IMR-90 (cell line): ENCODE results near the gene FAR2. TPM values are rescaled to one million over a fixed set of nuclear protein-coding genes. Genes with fewer than 3 reads are reported as not detected.

Experiments
- ATAC-seq: fragments of 200-7000 bp; cut with Tn5 transposase; 2 replicates; pipeline ENCODE4 v1.9.1; 2020; ENCODE audit warnings: low read depth, mild to moderate bottlenecking, moderate library complexity
- BruUV-seq: library from RNA; stranded (reverse); fragments of 400-500 nt; replicated peaks from 2 replicates; lab custom pipeline; 2021; lab: Mats Ljungman, UMichigan
- CTCF ChIA-PET: fragments of 300-600 bp; formaldehyde crosslinking; extraction: SDS; loops from one replicate; lab custom pipeline; 2021; ENCODE audit warnings: antibody characterized with exemption; lab: Yijun Ruan, JAX
- POLR2A ChIA-PET: fragments of 300-600 bp; sonication (Branson Sonifier 250); formaldehyde crosslinking; loops from one replicate; lab custom pipeline; 2022; ENCODE audit warnings: antibody characterized with exemption; ENCODE audit not compliant: unreplicated experiment; lab: Charles Lee
- DNase-seq: peaks from one replicate; pipeline ENCODE4 v3.0.0; 2013
- H2AFZ ChIP-seq: replicated peaks from 2 replicates; pipeline ENCODE3; 2013; ENCODE audit warnings: low read length, mild to moderate bottlenecking; ENCODE audit not compliant: poor library complexity
- H2AK5ac ChIP-seq: 2 replicates; pipeline ENCODE4 v1.6.1; 2013; ENCODE audit warnings: low read depth, low read length, inconsistent platforms
- H2AK9ac ChIP-seq: replicated peaks from 2 replicates; pipeline ENCODE3; 2013; ENCODE audit warnings: mild to moderate bottlenecking, low read depth, low read length, moderate library complexity; ENCODE audit not compliant: poor library complexity
- H2BK120ac ChIP-seq: 2 replicates; pipeline ENCODE4 v1.6.1; 2013; ENCODE audit warnings: low read depth, low read length, inconsistent platforms
- H2BK15ac ChIP-seq: 3 replicates; pipeline ENCODE4 v1.6.1; 2013; ENCODE audit warnings: low read depth, low read length, inconsistent platforms
- H2BK20ac ChIP-seq: 2 replicates; pipeline ENCODE4 v1.6.1; 2013; ENCODE audit warnings: low read depth, mild to moderate bottlenecking, inconsistent platforms, low read length, moderate library complexity
- H2BK5ac ChIP-seq: 2 replicates; pipeline ENCODE4 v1.6.1; 2013; ENCODE audit warnings: mild to moderate bottlenecking, low read depth, low read length, inconsistent platforms; ENCODE audit not compliant: poor library complexity, severe bottlenecking
- H3K14ac ChIP-seq: replicated peaks from 2 replicates; pipeline ENCODE4 v1.6.1; 2013; ENCODE audit warnings: low read depth, low read length, inconsistent platforms
- H3K18ac ChIP-seq: 2 replicates; pipeline ENCODE4 v1.6.1; 2013; ENCODE audit warnings: low read depth, low read length, control low read depth
- H3K23ac ChIP-seq: 2 replicates; pipeline ENCODE4 v1.6.1; 2013; ENCODE audit warnings: low read depth, low read length, inconsistent platforms
- H3K27ac ChIP-seq: 2 replicates; pipeline ENCODE4 v1.5.1; 2013; ENCODE audit warnings: mild to moderate bottlenecking, control low read depth, low read length; ENCODE audit not compliant: insufficient read depth
- H3K27me3 ChIP-seq: 2 replicates; pipeline ENCODE4 v1.6.1; 2013; ENCODE audit warnings: low read length; ENCODE audit not compliant: control insufficient read depth, insufficient read depth
- H3K36me3 ChIP-seq: 2 replicates; pipeline ENCODE4 v1.6.1; 2013; ENCODE audit warnings: low read length, mixed read lengths; ENCODE audit not compliant: control insufficient read depth, insufficient read depth
- H3K4ac ChIP-seq: 2 replicates; pipeline ENCODE4 v1.6.1; 2013; ENCODE audit warnings: low read depth, low read length, inconsistent platforms
- H3K4me1 ChIP-seq: 2 replicates; pipeline ENCODE4 v1.6.1; 2013; ENCODE audit warnings: low read length, mixed read lengths; ENCODE audit not compliant: control insufficient read depth, insufficient read depth
- H3K4me2 ChIP-seq: 2 replicates; pipeline ENCODE4 v1.6.1; 2013; ENCODE audit warnings: low read depth, mild to moderate bottlenecking, control low read depth, low read length, moderate library complexity
- H3K4me3 ChIP-seq: 2 replicates; pipeline ENCODE4 v1.5.1; 2013; ENCODE audit warnings: low read depth, mild to moderate bottlenecking, control low read depth, low read length, moderate library complexity; ENCODE audit not compliant: insufficient read depth
- H3K56ac ChIP-seq: 2 replicates; pipeline ENCODE4 v1.6.1; 2013; ENCODE audit warnings: low read length, inconsistent platforms; ENCODE audit not compliant: insufficient read depth; ENCODE audit errors: extremely low read depth
- H3K79me1 ChIP-seq, 2 experiments: 2 replicates each; pipeline ENCODE4 v1.6.1; 2013; ENCODE audit warnings: low read length in 2 of 2, inconsistent platforms in 1 of 2, low read depth in 1 of 2
- H3K9ac ChIP-seq: 2 replicates; pipeline ENCODE4 v1.6.1; 2013; ENCODE audit warnings: low read depth, low read length, control low read depth
- H3K9me1 ChIP-seq: 2 replicates; pipeline ENCODE4 v1.6.1; 2013; ENCODE audit warnings: low read length, inconsistent platforms; ENCODE audit not compliant: insufficient read depth
- H3K9me3 ChIP-seq: 2 replicates; pipeline ENCODE4 v1.6.1; 2013; ENCODE audit warnings: low read length; ENCODE audit not compliant: control insufficient read depth, insufficient read depth
- H4K20me1 ChIP-seq: 2 replicates; pipeline ENCODE4 v1.6.1; 2013; ENCODE audit warnings: low read length, inconsistent platforms; ENCODE audit not compliant: insufficient read depth
- H4K5ac ChIP-seq: 2 replicates; pipeline ENCODE4 v1.6.1; 2013; ENCODE audit warnings: mild to moderate bottlenecking, low read depth, low read length, control low read depth
- H4K8ac ChIP-seq, 2 experiments: 2 replicates each; pipeline ENCODE4 v1.6.1; 2013; ENCODE audit warnings: low read depth in 2 of 2, low read length in 2 of 2, control low read depth in 1 of 2, inconsistent platforms in 1 of 2
- H4K91ac ChIP-seq: 2 replicates; pipeline ENCODE4 v1.6.1; 2013; ENCODE audit warnings: low read depth, low read length, inconsistent platforms; ENCODE audit not compliant: insufficient read depth
- BHLHE40 ChIP-seq: fragments of 150-350 bp; IDR thresholded peaks from 2 replicates; pipeline ENCODE4 v1.6.1; 2016; ENCODE audit warnings: mild to moderate bottlenecking, low read depth, low read length
- CEBPB ChIP-seq: IDR thresholded peaks from 2 replicates; pipeline ENCODE4 v1.6.1; 2012; ENCODE audit warnings: low read depth, low read length, improper control_type of control experiment
- CHD1 ChIP-seq: IDR thresholded peaks from 2 replicates; pipeline ENCODE4 v1.6.1; 2012; ENCODE audit warnings: low read depth, low read length, improper control_type of control experiment
- FOS ChIP-seq: fragments of 150-350 bp; IDR thresholded peaks from 2 replicates; pipeline ENCODE4 v1.6.1; 2016; ENCODE audit warnings: low read depth, low read length
- MAFK ChIP-seq: IDR thresholded peaks from 2 replicates; pipeline ENCODE4 v1.6.1; 2012; ENCODE audit warnings: low read depth, low read length, improper control_type of control experiment
- MAZ ChIP-seq: IDR thresholded peaks from 2 replicates; pipeline ENCODE4 v1.6.1; 2012; ENCODE audit warnings: low read depth, mild to moderate bottlenecking, low read length, improper control_type of control experiment, moderate library complexity, borderline replicate concordance
- MXI1 ChIP-seq: IDR thresholded peaks from 2 replicates; pipeline ENCODE4 v1.6.1; 2012; ENCODE audit warnings: low read depth, mild to moderate bottlenecking, low read length, moderate library complexity, borderline replicate concordance
- NFE2L2 ChIP-seq: fragments of 150-350 bp; IDR thresholded peaks from 2 replicates; pipeline ENCODE4 v1.6.1; 2016; ENCODE audit warnings: low read depth, mild to moderate bottlenecking, low read length
- POLR2A ChIP-seq: IDR thresholded peaks from 2 replicates; pipeline ENCODE4 v1.6.1; 2012; ENCODE audit warnings: mild to moderate bottlenecking, low read depth, low read length
- RAD21 ChIP-seq: IDR thresholded peaks from 2 replicates; pipeline ENCODE4 v1.6.1; 2012; ENCODE audit warnings: low read length, improper control_type of control experiment
- RCOR1 ChIP-seq: IDR thresholded peaks from 2 replicates; pipeline ENCODE4 v1.6.1; 2012; ENCODE audit warnings: mild to moderate bottlenecking, low read length, improper control_type of control experiment; ENCODE audit not compliant: insufficient replicate concordance
- RFX5 ChIP-seq: IDR thresholded peaks from 2 replicates; pipeline ENCODE4 v1.8.0; 2012; ENCODE audit warnings: low read depth, mild to moderate bottlenecking, low read length, moderate library complexity
- SMC3 ChIP-seq: fragments of 150-350 bp; IDR thresholded peaks from 2 replicates; pipeline ENCODE4 v1.6.1; 2016; ENCODE audit warnings: low read depth, mild to moderate bottlenecking, antibody characterized with exemption, low read length, moderate library complexity
- USF2 ChIP-seq: fragments of 150-350 bp; IDR thresholded peaks from 2 replicates; pipeline ENCODE4 v1.6.1; 2017; ENCODE audit warnings: mild to moderate bottlenecking, antibody characterized with exemption, low read length, low read depth
- WGBS, 2 experiments: methylation state at CpG; one replicate each; pipeline versions ENCODE4 v1.1.5 to v1.1.7; 2013; ENCODE audit warnings: missing lambda C conversion rate in 2 of 2; ENCODE audit not compliant: insufficient read length in 1 of 2; ENCODE audit errors: extremely low coverage in 2 of 2; 5-methylcytosine and 5-hydroxymethylcytosine counted together
- dilution Hi-C: fragments of 300-500 bp; cut with HindIII; formaldehyde crosslinking; loops from one replicate; pipeline ENCODE4 v1.14.3; 2018; ENCODE audit warnings: low sequenced_read_pairs; ENCODE audit not compliant: unreplicated experiment
- in situ Hi-C: fragments of 300-500 bp; cut with MboI; formaldehyde crosslinking; loops from 3 replicates; pipeline ENCODE4 v1.14.3; 2019; ENCODE audit warnings: low sequenced_read_pairs, inconsistent platforms, mixed read lengths
- intact Hi-C: fragments of 100-400 bp; cut with micrococcal nuclease; formaldehyde crosslinking; loops from 2 replicates; pipeline ENCODE4 v1.10.0; 2022
- polyA plus RNA-seq, 3 experiments: library from polyadenylated mRNA; depleted of rRNA; stranded (reverse); fragments of >200 nt; gene quantifications; 2 replicates each; pipeline ENCODE4 v1.2.3, GENCODE V29; 2012; ENCODE audit warnings: low replicate concordance in 1 of 3
- total RNA-seq: library from RNA; depleted of rRNA; stranded (reverse); fragments of >200 nt; gene quantifications from 2 replicates; pipeline ENCODE4 v1.2.3, GENCODE V29; 2012
- TF ChIP-seq, protein P1 (sequence below): conservative IDR thresholded peaks from 2 replicates; pipeline ENCODE4 v1.5.1; 2012; ENCODE audit warnings: mild to moderate bottlenecking, low read depth, low read length, improper control_type of control experiment
- TF ChIP-seq, protein P2 (sequence below): fragments of 150-350 bp; IDR thresholded peaks from 2 replicates; pipeline ENCODE4 v1.6.1; 2016; ENCODE audit warnings: low read depth, mild to moderate bottlenecking, low read length, moderate library complexity, borderline replicate concordance

Gene FAR2
- total and polyA plus RNA-seq, 2 of the 4 experiments (the other 2 are of a cell fraction), result 1.1 to 2.0 TPM

- POLR2A ChIA-PET, result no interaction called here
- WGBS, 2 experiments, result no CpG with 5 or more reads among the region's 9 CpGs
- Histone ChIP-seq H2AFZ (no peak overlapping the region), H2AK9ac (no peak overlapping the region), H2BK120ac (no peak overlapping the region), H3K9me1 (no peaks in the 10 kb centered on the region), H4K20me1 (no peaks in the 10 kb centered on the region), H2BK20ac (no peak overlapping the region), H2BK15ac (no peak overlapping the region), H3K4me1 (peaks cover 6% of the 10 kb centered on the region), H3K79me1 (no peaks in the 10 kb centered on the region), H3K4me2 (no peak overlapping the region), H2BK5ac (no peak overlapping the region), H3K18ac (no peak overlapping the region), H3K23ac (no peak overlapping the region), H3K56ac (no peak overlapping the region), H3K14ac (no peak overlapping the region), H3K27me3 (no peaks in the 10 kb centered on the region), H3K9ac (no peak overlapping the region), H2AK5ac (no peak overlapping the region), H3K4ac (no peak overlapping the region), H4K8ac (no peak overlapping the region), H3K27ac (no peak overlapping the region), H4K5ac (no peak overlapping the region), H3K9me3 (no peaks in the 10 kb centered on the region), H4K91ac (no peak overlapping the region), H3K4me3 (no peak overlapping the region), H3K36me3 (no peaks in the 10 kb centered on the region)
- CTCF ChIA-PET, result no interaction called here
- no peak for ATAC-seq
- no peak for DNase-seq
- BruUV-seq, result no TSS peak
- no peak for TF ChIP-seq MAZ
- no peak for TF ChIP-seq RFX5
- no peak for TF ChIP-seq NFE2L2
- no peak for TF ChIP-seq MXI1
- TF ChIP-seq, protein P1, sequence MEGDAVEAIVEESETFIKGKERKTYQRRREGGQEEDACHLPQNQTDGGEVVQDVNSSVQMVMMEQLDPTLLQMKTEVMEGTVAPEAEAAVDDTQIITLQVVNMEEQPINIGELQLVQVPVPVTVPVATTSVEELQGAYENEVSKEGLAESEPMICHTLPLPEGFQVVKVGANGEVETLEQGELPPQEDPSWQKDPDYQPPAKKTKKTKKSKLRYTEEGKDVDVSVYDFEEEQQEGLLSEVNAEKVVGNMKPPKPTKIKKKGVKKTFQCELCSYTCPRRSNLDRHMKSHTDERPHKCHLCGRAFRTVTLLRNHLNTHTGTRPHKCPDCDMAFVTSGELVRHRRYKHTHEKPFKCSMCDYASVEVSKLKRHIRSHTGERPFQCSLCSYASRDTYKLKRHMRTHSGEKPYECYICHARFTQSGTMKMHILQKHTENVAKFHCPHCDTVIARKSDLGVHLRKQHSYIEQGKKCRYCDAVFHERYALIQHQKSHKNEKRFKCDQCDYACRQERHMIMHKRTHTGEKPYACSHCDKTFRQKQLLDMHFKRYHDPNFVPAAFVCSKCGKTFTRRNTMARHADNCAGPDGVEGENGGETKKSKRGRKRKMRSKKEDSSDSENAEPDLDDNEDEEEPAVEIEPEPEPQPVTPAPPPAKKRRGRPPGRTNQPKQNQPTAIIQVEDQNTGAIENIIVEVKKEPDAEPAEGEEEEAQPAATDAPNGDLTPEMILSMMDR, result no peak
- no peak for TF ChIP-seq USF2
- TF ChIP-seq RAD21, result no peak
- TF ChIP-seq RCOR1, result no peak
- TF ChIP-seq MAFK, result no peak
- TF ChIP-seq, protein P2, sequence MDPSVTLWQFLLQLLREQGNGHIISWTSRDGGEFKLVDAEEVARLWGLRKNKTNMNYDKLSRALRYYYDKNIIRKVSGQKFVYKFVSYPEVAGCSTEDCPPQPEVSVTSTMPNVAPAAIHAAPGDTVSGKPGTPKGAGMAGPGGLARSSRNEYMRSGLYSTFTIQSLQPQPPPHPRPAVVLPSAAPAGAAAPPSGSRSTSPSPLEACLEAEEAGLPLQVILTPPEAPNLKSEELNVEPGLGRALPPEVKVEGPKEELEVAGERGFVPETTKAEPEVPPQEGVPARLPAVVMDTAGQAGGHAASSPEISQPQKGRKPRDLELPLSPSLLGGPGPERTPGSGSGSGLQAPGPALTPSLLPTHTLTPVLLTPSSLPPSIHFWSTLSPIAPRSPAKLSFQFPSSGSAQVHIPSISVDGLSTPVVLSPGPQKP, result no peak
- TF ChIP-seq CHD1, result no peak
- no peak for TF ChIP-seq BHLHE40
- TF ChIP-seq FOS, result no peak
- TF ChIP-seq CEBPB, result no peak
- TF ChIP-seq SMC3, result no peak
- no peak for TF ChIP-seq POLR2A
- intact Hi-C loops (no loop called here), dilution Hi-C loops (no loop called here), in situ Hi-C loops (no loop called here)
These were observed 79.5 kb downstream of the FAR2 start for GRCh38 chr12:29228474-29229157.
